ENCODE measurements around the gene NELL2. TPM values are rescaled to one million over a fixed set of nuclear protein-coding genes. Genes with fewer than 3 reads are reported as not detected.

Gene NELL2
- total RNA-seq, 4 donors from 2014 or later: 2.6 to 32.3 (median 11.9) TPM

DNA sequence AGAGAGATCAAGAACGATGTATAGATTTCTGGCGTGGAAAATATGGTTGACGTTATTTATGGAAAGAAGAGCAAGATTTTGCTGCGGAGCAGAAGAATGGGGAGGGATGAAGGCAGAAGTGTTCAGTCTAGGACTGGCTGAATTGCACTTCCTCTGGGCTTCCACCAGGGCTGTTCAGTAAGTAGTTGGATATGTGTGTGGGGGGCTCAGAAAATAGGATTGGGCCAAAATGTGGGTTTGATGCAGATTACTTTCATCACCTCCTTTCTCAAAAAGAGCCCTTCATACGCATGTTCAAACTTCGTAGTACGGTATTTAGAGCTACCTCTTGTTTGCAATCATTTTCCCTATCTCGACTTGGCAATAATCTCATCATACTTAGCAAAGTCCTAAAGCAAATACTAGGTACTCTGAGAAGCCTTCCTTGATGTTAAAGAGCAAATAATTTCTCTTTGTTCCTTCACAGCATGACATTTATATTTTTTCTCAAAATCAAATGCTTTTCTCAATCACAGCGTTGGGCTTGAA, 349.4 kb downstream of the NELL2 start:
- intact Hi-C loops (cut with DNase I; ENCODE audit: low total_unique reads): no loop called here
- TF ChIP-seq POLR2A (IDR thresholded peaks at IDR 0.05) (no peak), CTCF (IDR thresholded peaks at IDR 0.05) (no peak)
- 93 to 94% methylated on average over 9 of the region's 9 CpGs for WGBS, 2 donors
- H3K4me3 ChIP-seq (ENCODE audit: low read depth, poor library complexity, severe bottlenecking): no peak overlapping the region
- DNase-seq (ENCODE audit: low spot score in 2 of 2): no peak

- intact Hi-C loops (cut with DNase I; ENCODE audit: low total_unique reads): no loop called here
- no peak for DNase-seq (ENCODE audit: low spot score in 2 of 2)
- whole genome bisulfite sequencing, 2 donors: 67 to 72% methylated on average over 4 of the region's 4 CpGs
- no peak for TF ChIP-seq POLR2A (IDR thresholded peaks at IDR 0.05)
- TF ChIP-seq CTCF (IDR thresholded peaks at IDR 0.05): no peak
- no peak overlapping the region for H3K4me3 ChIP-seq (ENCODE audit: low read depth, poor library complexity, severe bottlenecking)
These were observed 350.1 kb downstream of the NELL2 start for GRCh38 chr12:44525806-44526654.

- H3K4me3 ChIP-seq (ENCODE audit: low read depth, poor library complexity, severe bottlenecking): no peak overlapping the region
- no peak for TF ChIP-seq POLR2A (IDR thresholded peaks at IDR 0.05)
- no peak for TF ChIP-seq CTCF (IDR thresholded peaks at IDR 0.05)
- intact Hi-C loops (cut with DNase I; ENCODE audit: low total_unique reads): no loop called here
- no peak for DNase-seq (ENCODE audit: low spot score in 2 of 2)
- 90 to 95% methylated on average over 2 of the region's 2 CpGs for WGBS, 2 donors
These were observed 352.3 kb downstream of the NELL2 start for GRCh38 chr12:44523828-44524227.

- WGBS, 2 donors: 86 to 91% methylated on average over 3 of the region's 3 CpGs
- intact Hi-C loops (cut with DNase I; ENCODE audit: low total_unique reads): no loop called here
- no peak overlapping the region for H3K4me3 ChIP-seq (ENCODE audit: low read depth, poor library complexity, severe bottlenecking)
- DNase-seq (ENCODE audit: low spot score in 2 of 2): no peak
- TF ChIP-seq CTCF (IDR thresholded peaks at IDR 0.05): no peak
- TF ChIP-seq POLR2A (IDR thresholded peaks at IDR 0.05): no peak
These were observed 354.4 kb downstream of the NELL2 start for GRCh38 chr12:44521702-44522101.

DNA sequence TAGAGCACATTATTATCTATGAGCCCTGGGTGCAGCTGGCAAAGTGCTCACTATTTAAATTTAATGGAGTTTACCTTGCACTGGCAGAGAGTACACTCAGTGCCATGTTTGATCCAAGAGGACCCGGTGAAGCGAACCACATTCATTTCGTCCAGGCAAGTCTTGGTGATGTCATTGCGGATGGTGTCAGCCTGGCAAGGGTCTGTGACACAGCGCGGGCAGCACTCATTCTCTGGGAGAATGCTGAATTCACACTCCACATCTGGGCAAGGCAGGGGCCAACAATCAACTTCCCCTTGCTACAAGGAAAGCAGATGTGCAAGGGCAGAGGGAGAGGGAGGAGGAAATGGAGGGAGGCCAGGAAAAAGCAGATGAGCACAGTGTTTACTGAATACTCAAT, 356.2 kb downstream of the NELL2 start:
- DNase-seq (ENCODE audit: low spot score in 2 of 2): no peak
- no peak for TF ChIP-seq CTCF (IDR thresholded peaks at IDR 0.05)
- no peak for TF ChIP-seq POLR2A (IDR thresholded peaks at IDR 0.05)
- H3K4me3 ChIP-seq (ENCODE audit: low read depth, poor library complexity, severe bottlenecking): no peak overlapping the region
- intact Hi-C loops (cut with DNase I; ENCODE audit: low total_unique reads): no loop called here
- 54 to 63% methylated on average over 6 of the region's 6 CpGs for WGBS, 2 donors

All from lower leg skin (tissue), 4 donors.